Choroid plexus epithelial cell (primary cell): ENCODE results near the gene LRP2BP.

Source experiments
- DNase-seq: peaks from one replicate; pipeline ENCODE4 v3.0.0-alpha.2; 2010; ENCODE audit warnings: low read depth
- H3K4me3 ChIP-seq: 2 replicates; pipeline ENCODE4 v1.5.1; 2011; ENCODE audit warnings: low read depth, mild to moderate bottlenecking, control low read depth, low read length, moderate library complexity
- CTCF ChIP-seq: conservative IDR thresholded peaks from 2 replicates; pipeline ENCODE4 v1.5.1; 2011; ENCODE audit warnings: low read depth, mild to moderate bottlenecking, control low read depth, inconsistent platforms, low read length, moderate library complexity

LRP2BP gene

GRCh38 chr4:185357211-185357610 is 38.5 kb downstream of the LRP2BP start:
- no peak for TF ChIP-seq CTCF
- peak; percentile 16 for DNase-seq
- no peak overlapping the region for H3K4me3 ChIP-seq

- no peak for DNase-seq
- no peak for TF ChIP-seq CTCF
- no peak overlapping the region for H3K4me3 ChIP-seq
These were observed 43.0 kb downstream of the LRP2BP start for GRCh38 chr4:185352741-185353140.

- no peak for TF ChIP-seq CTCF
- no peak overlapping the region for H3K4me3 ChIP-seq
- DNase-seq = no peak
These were observed 43.5 kb downstream of the LRP2BP start for GRCh38 chr4:185352202-185352601.

- DNase-seq = no peak
- no peak overlapping the region for H3K4me3 ChIP-seq
- no peak for TF ChIP-seq CTCF
These were observed 44.0 kb downstream of the LRP2BP start for GRCh38 chr4:185351691-185352090.

GRCh38 chr4:185346975-185347601 is 48.6 kb downstream of the LRP2BP start:
- no peak for TF ChIP-seq CTCF

GRCh38 chr4:185344743-185345538 is 50.8 kb downstream of the LRP2BP start:
- peak; percentile 36 for DNase-seq
- no peak for TF ChIP-seq CTCF
- no peak overlapping the region for H3K4me3 ChIP-seq

More at GRCh38 chr4:185346975-185347601, 48.6 kb downstream of the LRP2BP start:
- DNase-seq = peak; percentile 80
- no peak overlapping the region for H3K4me3 ChIP-seq
